Sigmoid colon (tissue), 4 donors: ENCODE measurements around the gene CTDP1.

Experiments
- EP300 ChIP-seq, 4 donors: sonication (generic); formaldehyde crosslinking; IDR thresholded peaks; one replicate each; pipeline ENCODE4 v1.6.1; 2017; ENCODE audit warnings: antibody characterized with exemption in 4 of 4
- TF ChIP-seq, protein P1 (sequence below), 4 experiments: fragments of 450-650 bp in 3 of 4; fragments of 200-600 bp in 1 of 4; IDR thresholded peaks; one replicate each; pipeline ENCODE4 v1.5.1; 2016 to 2019; ENCODE audit warnings: antibody characterized with exemption in 4 of 4, mild to moderate bottlenecking in 3 of 4, moderate library complexity in 2 of 4

DNA sequence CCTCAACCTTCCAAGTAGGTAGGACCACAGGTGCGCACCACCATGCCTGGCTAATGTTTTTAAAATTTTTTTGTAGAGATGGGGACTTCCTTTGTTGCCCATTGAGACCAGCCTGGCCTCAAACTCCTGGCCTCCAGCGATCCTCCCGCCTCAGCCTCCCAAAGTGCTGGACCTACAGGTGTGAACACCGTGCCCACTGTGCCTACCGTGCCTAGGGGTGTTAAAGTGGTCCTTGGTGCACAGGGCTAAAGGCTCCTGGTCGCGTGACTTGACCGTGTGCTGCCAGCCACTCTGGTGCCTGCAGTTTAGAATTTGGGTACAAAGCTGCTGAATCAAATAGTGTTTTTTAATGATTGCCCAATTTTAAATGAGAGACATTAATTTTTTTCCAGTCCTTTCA, 67.1 kb downstream of the CTDP1 start:
- TF ChIP-seq, protein P1, sequence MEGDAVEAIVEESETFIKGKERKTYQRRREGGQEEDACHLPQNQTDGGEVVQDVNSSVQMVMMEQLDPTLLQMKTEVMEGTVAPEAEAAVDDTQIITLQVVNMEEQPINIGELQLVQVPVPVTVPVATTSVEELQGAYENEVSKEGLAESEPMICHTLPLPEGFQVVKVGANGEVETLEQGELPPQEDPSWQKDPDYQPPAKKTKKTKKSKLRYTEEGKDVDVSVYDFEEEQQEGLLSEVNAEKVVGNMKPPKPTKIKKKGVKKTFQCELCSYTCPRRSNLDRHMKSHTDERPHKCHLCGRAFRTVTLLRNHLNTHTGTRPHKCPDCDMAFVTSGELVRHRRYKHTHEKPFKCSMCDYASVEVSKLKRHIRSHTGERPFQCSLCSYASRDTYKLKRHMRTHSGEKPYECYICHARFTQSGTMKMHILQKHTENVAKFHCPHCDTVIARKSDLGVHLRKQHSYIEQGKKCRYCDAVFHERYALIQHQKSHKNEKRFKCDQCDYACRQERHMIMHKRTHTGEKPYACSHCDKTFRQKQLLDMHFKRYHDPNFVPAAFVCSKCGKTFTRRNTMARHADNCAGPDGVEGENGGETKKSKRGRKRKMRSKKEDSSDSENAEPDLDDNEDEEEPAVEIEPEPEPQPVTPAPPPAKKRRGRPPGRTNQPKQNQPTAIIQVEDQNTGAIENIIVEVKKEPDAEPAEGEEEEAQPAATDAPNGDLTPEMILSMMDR (IDR thresholded peaks at IDR 0.05): no peak
- no peak for TF ChIP-seq EP300 (IDR thresholded peaks at IDR 0.05)
